Heart left ventricle (tissue), 16 donors: ENCODE measurements around the gene GABARAP. TPM values are rescaled to one million over a fixed set of nuclear protein-coding genes. Genes with fewer than 3 reads are reported as not detected.
A peak's percentile ranks its signal among the peaks of the same experiment; 100 is the strongest.

ENCODE experiments used
- ATAC-seq, 4 donors: fragments of 200-7000 bp; cut with Tn5 transposase; one replicate each; pipeline ENCODE4 v1.9.1; 2020 to 2022; ENCODE audit warnings: moderate library complexity in 4 of 4, mild to moderate bottlenecking in 3 of 4, moderate number of reproducible peaks in 1 of 4
- DNase-seq, 5 donors: peaks; one replicate each; pipeline ENCODE4 v3.0.0-alpha.2; 2020
- H3K27ac ChIP-seq, 12 donors: fragments of 200-600 bp; sonication (generic) in 4 of 12; one replicate each; pipeline versions ENCODE4 v1.5.0 to v1.8.0; 2016 to 2022; ENCODE audit warnings: mild to moderate bottlenecking in 2 of 12
- H3K27me3 ChIP-seq, 9 donors: fragments of 200-600 bp; sonication (generic) in 2 of 9; one replicate each; pipeline versions ENCODE4 v1.5.1 to v1.8.0; 2016 to 2022; ENCODE audit warnings: mild to moderate bottlenecking in 3 of 9
- H3K36me3 ChIP-seq, 9 donors: fragments of 200-600 bp; sonication (generic) in 2 of 9; one replicate each; pipeline versions ENCODE4 v1.5.0 to v1.8.0; 2018 to 2022; ENCODE audit warnings: mild to moderate bottlenecking in 2 of 9
- H3K4me1 ChIP-seq, 12 donors: fragments of 200-600 bp; sonication (generic) in 4 of 12; one replicate each; pipeline versions ENCODE4 v1.5.0 to v1.8.0; 2016 to 2022; ENCODE audit warnings: mild to moderate bottlenecking in 3 of 12
- H3K4me3 ChIP-seq, 12 donors: fragments of 200-600 bp; sonication (generic) in 4 of 12; one replicate each; pipeline versions ENCODE4 v1.5.0 to v1.8.0; 2017 to 2022; ENCODE audit warnings: mild to moderate bottlenecking in 9 of 12, moderate library complexity in 4 of 12
- H3K9me3 ChIP-seq, 12 donors: fragments of 200-600 bp; sonication (generic) in 4 of 12; one replicate each; pipeline versions ENCODE4 v1.5.0 to v1.8.0; 2016 to 2022; ENCODE audit warnings: mild to moderate bottlenecking in 1 of 12
- CTCF ChIP-seq, 12 donors: fragments of 200-600 bp; sonication (generic) in 4 of 12; IDR thresholded peaks; one replicate each; pipeline versions ENCODE4 v1.5.0 to v1.8.0; 2018 to 2022; ENCODE audit warnings: antibody characterized with exemption in 12 of 12, mild to moderate bottlenecking in 5 of 12
- POLR2A ChIP-seq, 2 donors: fragments of 450-650 bp; IDR thresholded peaks; one replicate each; pipeline ENCODE4 v1.6.1; 2017; ENCODE audit warnings: antibody characterized with exemption in 2 of 2, mild to moderate bottlenecking in 2 of 2, moderate library complexity in 2 of 2
- WGBS, 4 donors: extraction: QIAGEN DNeasy Blood & Tissue Kit in 2 of 4; methylation state at CpG; one replicate each; pipeline versions ENCODE4 v1.1.5 to v1.1.7; 2013 to 2018; 5-methylcytosine and 5-hydroxymethylcytosine counted together
- intact Hi-C, 10 donors: fragments of 100-400 bp; cut with DNase I; formaldehyde crosslinking; loops; one replicate each; pipeline versions ENCODE4 v1.11.1 to v1.14.2; 2022
- polyA plus RNA-seq, 2 donors: library from polyadenylated mRNA; stranded (reverse); fragments of 200-250 nt; gene quantifications; one replicate each; pipeline ENCODE4 v1.2.3, GENCODE V29; 2013
- total RNA-seq, 9 donors: library from RNA; depleted of rRNA in 2 of 9; stranded (reverse); fragments of >200 nt in 2 of 9; fragmentation: NEBNext Ultra II Directional in 3 of 9; extraction: Animal tissue kit (Norgen Biotek cat#: 25700) in 3 of 9; gene quantifications; one replicate each; pipeline versions ENCODE4 v1.1.0 to v1.2.4, GENCODE V29; 2016 to 2023
- donor health status: ischemic (EF 13 %, LVEDD 7.1; RV severe dilation, severe dysfunction).
- donor health status: healthy with polysubstance abuse.
- donor health status: DM: no; HTN: yes; CAD: no.
- donor health status: DM: no; HTN: no; CAD: no.
- donor health status: ischemic (EF 25% LVEDD 6.9; RV normal size, moderate dysfunction).
- donor health status: ischemic (EF 25% LVEDD 5.7; RV mildly dilated, moderate dysfunction).
- donor health status: healthy.
- donor health status: DM: yes; HTN: yes; CAD: no.
- donor health status: ischemic (EF 35%, LVEDD 5.7; RV mildly dilated, moderate dysfunction).
- donor health status: nonischemic (EF 11% LVEDD 7.7; RV severe dilation, severe dysfunction).
- donor health status: DM: yes; HTN: yes; CAD: no.
- donor health status: PGD.
- donor health status: ischemic (EF 29% LVEDD 5.4; RV normal size, mild dysfunction).
- donor health status: nonischemic (EF 23%, LVEDD 6.1; RV moderate dilation, normal function).

The GABARAP gene
- total and polyA plus RNA-seq, 11 donors = 293 to 674 (median 493) TPM

DNA sequence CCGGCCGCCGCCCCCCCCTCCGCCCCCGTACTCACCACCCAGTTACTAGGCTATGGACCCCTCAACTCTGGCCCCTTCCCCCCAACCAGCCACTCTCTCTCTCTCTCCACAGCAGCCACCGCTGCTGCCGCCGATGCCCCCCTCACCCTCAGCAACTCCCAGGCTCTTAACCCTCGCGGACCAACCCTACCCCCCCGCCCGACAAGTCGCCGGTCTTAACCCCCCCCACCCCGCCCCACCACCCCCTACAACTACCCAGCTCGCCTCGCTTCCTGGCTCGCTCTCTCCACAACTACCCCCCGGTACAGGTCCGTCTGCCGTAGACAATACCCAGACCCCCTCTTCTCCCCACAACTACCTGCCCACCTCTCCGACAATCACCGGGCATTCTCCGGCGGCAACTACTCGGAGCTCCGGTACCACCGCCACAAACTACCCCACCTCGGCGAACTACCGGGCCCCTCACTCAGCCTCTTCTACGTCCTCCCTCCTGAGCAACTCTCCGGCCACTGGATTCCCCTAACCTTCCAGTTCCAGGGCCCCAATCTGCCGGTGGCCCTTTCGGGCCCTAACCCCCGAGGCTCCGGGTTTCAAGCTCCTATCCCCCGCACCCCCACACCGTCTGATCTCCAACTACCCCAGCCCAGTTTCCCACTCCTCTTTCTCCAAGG is 3.7 kb downstream of the GABARAP start:
- peak overlapping the region; percentile 66 to 98 (median 90) for H3K4me3 ChIP-seq
- WGBS, 4 donors = 1% methylated on average over 31 to 39 of the region's 39 CpGs
- H3K9me3 ChIP-seq = no peaks in the 10 kb centered on the region
- H3K4me1 ChIP-seq = peaks cover 5 to 56% (median 37%) of the 10 kb centered on the region in 12 donors
- DNase-seq (peak in 1 of 5 donors; percentile 61), ATAC-seq (no peak)
- peaks cover 0 to 38% (median 29%) of the 10 kb centered on the region in 9 donors for H3K36me3 ChIP-seq
- TF ChIP-seq CTCF (IDR thresholded peaks at IDR 0.05) (no peak), POLR2A (IDR thresholded peaks at IDR 0.05) (no peak)
- no peaks in the 10 kb centered on the region for H3K27me3 ChIP-seq
- intact Hi-C loops = loop anchor here in 3 of 10 donors (1.0 to 10.0 kb wide), 5 partner anchors 14 to 606 kb away; partner anchors contain the start of genes CD68 (in 1 of the 3), EIF5A (in 1 of the 3), ELP5 (in 1 of the 3) and POLR2A (in 1 of the 3)
- H3K27ac ChIP-seq = peak overlapping the region; percentile 81 to 98 (median 94)

DNA sequence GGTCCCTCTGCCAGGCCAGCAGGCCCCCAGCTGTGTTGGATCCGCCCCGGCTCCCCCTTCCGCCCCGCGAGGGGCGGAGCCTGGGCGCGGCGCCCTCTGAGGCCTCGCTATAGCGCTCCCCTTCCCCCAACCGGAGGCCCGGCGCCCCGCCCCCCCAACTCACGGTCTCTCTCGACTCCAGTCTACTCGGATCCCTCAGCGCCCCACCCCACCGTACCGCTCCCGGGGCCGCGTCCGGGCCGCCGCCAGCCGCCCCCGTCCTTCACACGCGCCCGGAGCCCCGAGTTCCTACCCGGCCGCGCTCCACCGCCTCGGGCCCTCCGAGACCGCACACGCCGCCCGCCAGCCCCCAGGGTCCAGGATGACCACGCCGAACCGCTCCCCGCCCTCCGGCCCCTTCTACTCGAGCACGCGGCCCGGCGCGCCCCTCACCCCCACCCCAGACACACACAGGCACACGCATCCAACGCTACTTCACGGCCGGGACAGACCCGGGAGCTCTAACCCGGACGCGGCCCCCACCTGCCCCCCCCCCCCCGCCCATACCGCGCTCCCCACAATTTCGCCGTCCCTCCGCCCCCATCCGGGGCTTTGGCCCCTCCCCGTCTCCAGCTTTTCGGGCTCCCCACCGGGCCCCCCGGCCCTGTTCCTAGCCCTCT is 4.4 kb downstream of the GABARAP start:
- peak in 2 of 4 donors; percentile 4 to 17 for ATAC-seq
- H3K4me1 ChIP-seq = peaks cover 10 to 58% (median 39%) of the 10 kb centered on the region in 12 donors

GRCh38 chr17:7237266-7237760 is 4.9 kb downstream of the GABARAP start:
- H3K27me3 ChIP-seq = no peaks in the 10 kb centered on the region
- H3K4me1 ChIP-seq = peaks cover 10 to 64% (median 42%) of the 10 kb centered on the region in 12 donors
- TF ChIP-seq POLR2A (IDR thresholded peaks at IDR 0.05) (no peak), CTCF (IDR thresholded peaks at IDR 0.05) (no peak)
- intact Hi-C loops = loop anchor here in 3 of 10 donors (2.0 to 10.0 kb wide), 4 partner anchors 17 to 607 kb away; partner anchors contain the start of genes CD68 (in 1 of the 3), POLR2A (in 1 of the 3) and SLC35G6 (in 1 of the 3)
- WGBS, 4 donors = 27 to 29% (median 29%) methylated on average over 6 of the region's 6 CpGs
- DNase-seq (no peak), ATAC-seq (no peak)
- H3K4me3 ChIP-seq = peak overlapping the region; percentile 66 to 98 (median 90)
- peak overlapping the region; percentile 57 to 98 (median 94) for H3K27ac ChIP-seq
- peaks cover 0 to 38% (median 29%) of the 10 kb centered on the region in 9 donors for H3K36me3 ChIP-seq
- no peaks in the 10 kb centered on the region for H3K9me3 ChIP-seq

More for the DNA sequence above, 4.4 kb downstream of the GABARAP start:
- H3K9me3 ChIP-seq = no peaks in the 10 kb centered on the region
- TF ChIP-seq POLR2A (IDR thresholded peaks at IDR 0.05) (no peak), CTCF (IDR thresholded peaks at IDR 0.05) (no peak)
- H3K36me3 ChIP-seq = peaks cover 0 to 38% (median 29%) of the 10 kb centered on the region in 9 donors
- no peaks in the 10 kb centered on the region for H3K27me3 ChIP-seq
- 1 to 2% (median 1%) methylated on average over 39 to 70 of the region's 73 CpGs for WGBS, 4 donors
- H3K27ac ChIP-seq = peak overlapping the region; percentile 57 to 98 (median 94)
- DNase-seq = peak; percentile 86 to 90 (median 87)
- peak overlapping the region; percentile 66 to 98 (median 90) for H3K4me3 ChIP-seq
- intact Hi-C loops = loop anchor here in 3 of 10 donors (2.0 to 10.0 kb wide), 4 partner anchors 17 to 607 kb away; partner anchors contain the start of genes CD68 (in 1 of the 3), POLR2A (in 1 of the 3) and SLC35G6 (in 1 of the 3)
